GM19397 (cell line): ENCODE data around the gene LIPC.

Experiments
- ATAC-seq: cut with Tn5 transposase; IDR thresholded peaks from one replicate; pipeline ENCODE4 v1.9.1; 2021; ENCODE audit warnings: mild to moderate bottlenecking, moderate library complexity; ENCODE audit not compliant: unreplicated experiment

LIPC gene

DNA sequence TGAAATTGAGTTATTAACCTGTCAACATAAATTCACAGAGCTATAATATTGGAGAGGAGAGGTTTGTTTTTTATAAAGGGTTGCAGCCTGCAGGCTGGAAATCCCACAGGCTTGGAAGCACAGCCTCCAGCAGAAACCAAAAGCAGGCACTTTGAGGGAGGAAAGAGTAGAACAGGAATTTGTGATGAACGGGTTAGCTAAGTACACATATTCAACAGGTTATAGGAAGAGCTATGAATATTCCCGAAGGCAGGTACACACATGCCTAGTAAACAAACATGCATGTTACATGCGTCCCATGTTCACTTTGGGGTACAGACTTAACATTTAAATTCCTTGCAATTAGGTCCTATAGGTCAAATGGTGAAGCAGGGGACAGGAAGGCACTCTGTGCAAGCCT, 25.9 kb upstream of the LIPC start:
- ATAC-seq = no peak

DNA sequence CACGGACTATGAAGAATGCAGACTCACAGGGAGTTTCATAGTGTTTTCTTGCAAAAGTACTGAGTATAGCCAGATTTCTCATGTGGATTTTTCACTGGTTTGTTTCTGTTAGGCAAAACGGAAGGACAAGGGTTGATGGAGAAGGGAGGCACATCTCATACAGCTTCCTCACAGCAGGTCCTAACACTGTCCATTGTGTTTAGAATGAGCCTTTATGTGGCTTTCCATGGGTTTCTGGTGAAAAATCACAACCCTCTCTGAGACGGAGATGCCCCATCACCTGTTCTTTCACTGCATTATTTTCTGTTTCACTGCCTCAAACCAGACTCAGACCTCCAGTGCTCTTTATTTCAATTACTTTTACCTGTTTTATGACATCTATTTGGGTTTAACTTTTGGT, 25.0 kb upstream of the LIPC start:
- no peak for ATAC-seq

DNA sequence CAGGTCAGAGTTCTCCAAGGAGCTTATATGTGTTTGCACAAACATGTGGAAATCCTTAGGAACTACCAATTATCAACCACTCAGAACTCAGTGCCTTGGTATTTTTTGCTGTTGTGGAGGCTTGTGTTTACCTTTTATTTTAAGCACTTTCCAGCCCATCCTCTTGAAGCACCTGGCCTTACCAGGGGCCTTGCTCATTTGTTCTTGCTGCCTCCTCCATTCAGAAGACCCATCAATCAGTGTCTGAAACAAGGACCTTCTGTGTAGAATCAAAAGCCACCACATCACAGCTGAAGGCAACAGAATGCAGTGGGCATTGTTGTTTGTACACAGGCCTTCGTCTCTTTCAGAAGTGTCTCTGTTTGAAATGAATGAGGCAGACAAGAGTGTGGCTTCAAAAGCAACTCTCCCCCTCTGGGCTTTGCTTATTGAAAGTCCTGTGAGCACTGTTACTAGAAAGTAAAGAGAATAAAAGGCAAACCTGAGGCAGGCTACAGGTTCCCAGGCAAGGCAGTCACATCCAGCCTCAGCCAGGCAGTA, 24.5 kb upstream of the LIPC start:
- ATAC-seq = no peak

DNA sequence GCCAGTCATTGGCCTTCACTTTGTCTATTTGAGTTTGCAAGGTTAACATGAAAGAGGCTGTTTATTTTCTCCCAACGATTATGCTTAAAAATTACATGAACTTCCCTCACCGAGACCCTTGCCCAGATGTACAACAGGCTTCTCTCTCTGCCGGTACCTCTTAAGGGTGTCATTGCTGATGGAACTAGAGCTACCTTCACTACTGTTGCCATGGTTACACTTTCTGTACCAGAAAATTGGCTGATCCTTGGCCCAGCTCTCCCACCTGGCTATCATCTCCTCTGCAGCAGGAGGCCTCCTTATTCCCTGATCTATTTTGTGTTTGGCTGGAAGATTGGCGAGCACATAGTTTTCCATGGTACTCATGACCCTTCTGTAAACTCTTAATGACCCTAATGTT, 24.0 kb upstream of the LIPC start:
- no peak for ATAC-seq

DNA sequence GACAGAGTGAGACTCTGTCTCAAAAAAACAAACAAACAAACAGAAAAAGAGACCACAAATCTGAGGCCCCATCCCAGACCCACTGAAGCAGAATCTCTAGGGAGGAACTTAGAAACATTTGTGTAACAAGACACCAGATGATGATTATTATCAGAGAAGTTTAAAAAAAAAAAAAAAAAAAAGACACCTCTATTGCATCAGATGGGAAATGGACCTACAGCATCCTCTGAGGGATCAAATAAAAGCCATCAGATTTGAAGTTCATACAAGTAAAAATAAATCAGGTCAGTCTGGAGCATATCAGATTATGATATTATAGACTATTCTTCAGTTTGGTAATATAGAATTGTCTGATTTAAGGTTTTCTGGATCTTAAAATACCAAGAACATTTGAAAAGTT, 21.9 kb upstream of the LIPC start:
- no peak for ATAC-seq

DNA sequence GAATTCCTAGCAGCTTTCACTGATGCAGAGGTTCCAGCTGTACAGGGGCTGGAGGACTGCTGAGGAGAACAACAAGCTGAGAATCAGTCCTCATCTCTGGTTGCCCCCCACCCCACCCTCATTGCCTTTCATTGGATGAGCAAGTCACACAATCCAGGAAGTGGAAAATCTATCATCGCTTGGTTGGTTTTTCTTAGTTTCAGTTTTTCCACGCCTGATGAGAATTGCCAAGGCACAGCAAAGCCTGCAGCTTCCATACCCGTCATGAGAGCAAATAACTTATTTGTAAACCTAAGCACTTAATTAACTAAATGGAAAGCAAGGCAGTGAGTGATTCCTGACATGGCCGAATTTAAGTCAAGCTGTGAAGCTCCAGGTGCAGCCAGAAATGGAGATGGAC, 21.4 kb upstream of the LIPC start:
- no peak for ATAC-seq

DNA sequence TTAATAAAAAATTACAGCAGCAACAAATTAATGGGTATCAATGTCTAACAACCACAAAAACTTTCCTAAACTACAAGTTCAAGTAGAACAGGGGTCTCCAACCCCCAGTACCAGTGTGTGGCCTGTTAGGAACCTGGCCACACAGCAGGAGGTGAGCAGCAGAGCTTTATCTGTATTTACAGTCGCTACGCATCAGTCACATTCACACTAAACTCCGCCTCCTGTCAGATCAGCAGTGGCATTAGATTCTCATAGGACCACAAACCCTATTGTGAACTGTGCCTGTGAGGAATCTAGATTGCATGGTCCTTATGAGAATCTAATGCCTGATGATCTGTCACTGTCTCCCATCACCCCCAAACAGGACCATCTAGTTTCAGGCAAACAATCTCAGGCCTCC, 18.5 kb upstream of the LIPC start:
- ATAC-seq = no peak

DNA sequence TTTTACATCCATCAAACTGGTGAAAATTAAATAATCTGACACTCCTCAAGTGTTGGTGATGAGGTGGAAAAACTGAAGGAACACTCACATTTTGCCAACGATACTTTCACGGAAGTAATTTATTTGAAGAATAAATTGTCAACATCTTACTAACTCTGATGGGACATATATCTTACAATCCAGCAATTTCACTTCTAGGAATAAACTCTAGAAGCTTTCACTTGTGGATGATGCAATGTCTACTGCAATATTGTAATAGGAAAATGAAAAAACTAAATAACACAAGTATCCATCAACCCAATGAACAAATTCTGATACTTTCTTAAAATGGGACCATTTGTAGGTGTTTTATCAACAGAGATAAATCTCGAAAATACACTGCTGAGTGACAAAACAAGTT, 16.2 kb upstream of the LIPC start:
- no peak for ATAC-seq

DNA sequence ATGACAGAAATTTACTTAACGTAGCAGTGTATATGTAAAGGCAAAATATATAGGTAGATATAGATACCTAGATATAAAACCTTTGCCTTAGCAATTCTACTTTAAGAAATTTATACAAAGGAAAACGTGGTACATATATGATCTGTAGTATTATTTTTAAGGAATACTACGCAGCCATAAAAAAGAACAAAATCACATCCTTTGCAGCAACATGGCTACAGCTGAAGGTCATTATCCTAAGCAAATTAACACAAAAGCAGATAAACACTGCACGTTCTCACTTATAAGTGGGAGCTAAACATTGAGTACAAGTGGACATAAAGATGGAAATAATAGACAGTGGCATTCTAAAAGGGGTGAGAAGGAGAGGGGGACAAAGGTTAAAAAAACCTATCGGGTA, 14.8 kb upstream of the LIPC start:
- no peak for ATAC-seq

DNA sequence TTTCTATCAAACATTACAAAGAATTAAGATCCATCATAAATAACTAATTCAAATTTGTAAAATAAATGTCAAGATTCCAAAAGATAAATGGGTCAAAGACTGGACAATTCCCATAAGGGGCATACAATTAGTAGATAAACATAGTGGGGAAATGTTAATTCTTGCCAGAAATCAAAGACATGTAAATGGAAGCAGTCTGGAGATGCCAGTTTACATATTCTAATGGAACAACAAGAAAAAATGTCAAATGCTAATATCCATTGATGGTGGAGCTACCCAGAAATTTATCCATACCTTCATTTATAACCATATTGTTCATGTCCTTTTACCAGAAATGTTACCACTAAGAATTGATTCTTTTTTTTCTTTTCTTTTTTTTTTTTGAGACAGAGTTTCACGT, 13.7 kb upstream of the LIPC start:
- ATAC-seq = no peak

DNA sequence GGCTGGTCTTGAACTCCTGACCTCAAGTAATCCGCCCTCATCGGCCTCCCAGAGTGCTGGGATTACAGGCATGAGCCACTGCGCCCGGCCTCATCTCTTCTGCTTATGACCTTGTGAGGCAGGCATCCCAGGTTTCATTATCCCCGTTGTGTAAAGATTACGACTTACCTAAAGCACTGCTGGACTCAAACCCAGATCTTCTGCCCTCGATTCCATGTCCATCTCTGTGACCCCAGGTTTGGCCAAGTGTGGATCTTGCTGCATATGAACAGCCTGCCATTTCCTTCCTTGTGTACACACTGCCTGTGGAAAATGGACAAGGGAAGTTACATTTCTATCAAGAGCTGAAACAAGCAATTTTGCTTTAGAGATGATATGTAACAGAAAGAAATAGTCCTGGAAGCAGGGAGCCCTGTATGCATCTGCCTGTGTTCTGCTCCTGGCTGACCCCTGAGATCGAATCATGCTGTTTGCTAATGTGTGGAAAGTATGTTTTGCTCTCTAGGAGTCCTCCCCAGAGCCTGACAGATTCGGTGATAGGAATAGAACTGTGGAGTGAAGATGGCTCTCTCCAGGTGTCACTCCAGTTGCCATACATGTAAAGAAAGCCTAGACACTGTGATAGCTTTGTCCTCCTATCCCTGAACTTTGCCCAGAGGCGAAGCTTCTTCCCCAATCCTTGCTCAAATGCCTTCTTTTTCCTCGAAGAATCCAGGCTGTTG, 11.8 kb upstream of the LIPC start:
- ATAC-seq = no peak

DNA sequence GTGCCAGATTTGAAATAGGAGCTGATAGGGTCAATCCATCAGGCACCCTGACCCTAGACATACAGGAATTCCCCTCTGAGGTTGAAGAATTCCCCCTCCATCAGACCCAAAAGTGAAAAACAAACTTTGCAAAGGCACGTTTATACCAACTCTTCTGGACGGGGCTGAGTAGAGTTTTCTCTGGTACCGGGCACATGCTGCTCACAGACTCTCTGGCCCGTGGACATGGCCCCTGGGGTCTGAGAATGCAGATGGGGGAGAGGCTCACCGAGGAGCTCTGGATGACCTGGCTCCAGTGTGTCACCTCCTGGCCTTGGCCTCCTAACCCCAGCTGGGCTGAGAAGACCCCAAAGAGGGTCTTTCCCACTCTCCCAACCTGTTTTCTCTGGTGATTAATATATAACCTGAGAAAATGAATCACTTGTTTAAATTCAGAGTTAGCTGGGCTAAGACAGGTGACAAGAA, 11.2 kb upstream of the LIPC start:
- no peak for ATAC-seq

DNA sequence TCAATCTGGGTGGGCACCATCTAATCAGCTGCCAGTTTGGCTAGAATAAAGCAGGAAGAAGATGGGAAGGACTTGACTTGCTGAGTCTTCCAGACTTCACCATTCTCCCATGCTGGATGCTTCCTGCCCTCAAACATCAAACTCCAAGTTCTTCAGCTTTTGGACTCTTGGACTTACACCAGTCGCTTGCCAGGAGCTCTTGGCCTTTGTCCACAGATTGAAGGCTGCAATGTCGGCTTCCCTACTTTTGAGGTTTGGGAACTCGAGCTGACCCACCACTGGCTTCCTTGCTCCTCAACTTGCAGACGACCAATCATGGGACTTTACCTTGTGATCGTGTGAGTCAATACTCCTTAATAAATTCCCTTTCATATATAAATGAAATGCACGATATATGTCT, 8.6 kb upstream of the LIPC start:
- no peak for ATAC-seq

DNA sequence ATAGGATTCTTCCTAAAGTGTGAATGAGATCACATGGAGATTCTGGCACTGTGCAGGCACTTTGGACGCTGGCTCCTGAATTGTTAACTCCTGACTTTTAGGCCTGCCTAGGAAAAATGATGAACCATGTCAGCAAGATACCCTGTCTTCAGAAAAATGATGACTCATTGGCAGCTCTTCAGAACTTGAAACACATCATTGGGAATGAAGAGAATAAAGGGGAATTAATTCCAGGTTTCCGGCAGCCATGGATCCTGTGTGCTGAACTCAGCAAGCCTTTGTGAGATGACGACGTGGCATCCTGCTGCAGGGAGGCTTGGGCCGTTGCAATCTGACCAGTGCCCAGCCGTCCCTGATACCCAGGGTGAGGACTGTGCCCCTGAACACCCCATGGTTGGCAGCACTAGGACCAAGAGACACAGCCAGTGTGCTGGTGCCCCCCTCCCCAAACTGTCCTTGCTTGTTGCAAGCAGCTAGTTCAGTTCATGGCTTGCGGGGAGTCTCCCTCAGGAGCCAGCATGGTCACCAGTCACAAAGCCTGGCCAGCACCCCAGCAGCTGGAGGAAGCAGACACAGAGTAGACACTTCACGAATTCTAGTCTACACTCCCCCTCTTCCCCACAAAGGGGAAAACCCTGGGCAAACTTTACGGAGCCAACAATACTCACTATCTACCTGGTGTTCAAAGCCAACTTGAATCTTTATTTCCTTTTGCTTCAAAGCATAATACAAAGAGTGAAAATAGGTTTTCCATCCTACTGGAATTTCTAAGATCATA, 7.8 kb upstream of the LIPC start:
- no peak for ATAC-seq

DNA sequence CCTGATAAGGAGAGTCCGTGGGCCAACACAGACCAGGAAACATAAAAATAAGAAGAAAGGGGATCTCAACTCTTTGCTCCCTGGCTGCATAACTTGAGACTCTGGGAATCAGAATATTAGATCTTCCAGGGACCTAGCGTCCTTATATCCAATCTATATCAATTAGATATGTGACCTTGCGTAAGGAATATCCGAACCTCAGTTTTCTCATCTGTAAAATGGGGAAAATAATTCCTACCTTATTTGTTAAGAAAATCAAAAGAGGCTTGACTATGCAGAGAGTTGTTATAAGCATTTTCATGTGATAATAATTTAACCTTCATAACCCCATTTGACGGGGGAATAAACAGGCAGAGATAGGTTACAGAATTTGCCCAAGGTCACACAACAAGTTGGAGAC, 7.1 kb upstream of the LIPC start:
- no peak for ATAC-seq

DNA sequence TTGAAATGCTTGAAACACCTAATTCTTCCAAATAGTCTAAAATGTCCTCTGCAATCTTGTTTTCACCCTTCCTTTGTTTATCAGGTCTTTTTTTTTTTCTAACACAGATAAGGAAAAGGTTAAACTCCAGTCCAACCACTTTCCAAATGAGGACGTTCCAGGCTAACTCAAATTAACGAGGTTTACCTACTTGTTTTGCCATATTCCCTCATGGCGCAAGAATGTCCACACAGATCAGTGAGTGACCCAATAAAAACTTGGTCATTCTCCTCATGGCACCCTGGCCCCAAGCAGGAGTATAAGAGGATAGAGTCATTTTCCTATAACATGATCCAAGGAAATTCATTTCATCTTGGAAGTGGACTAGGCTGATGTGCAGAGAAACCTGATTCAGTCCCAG, 6.6 kb upstream of the LIPC start:
- ATAC-seq = no peak

DNA sequence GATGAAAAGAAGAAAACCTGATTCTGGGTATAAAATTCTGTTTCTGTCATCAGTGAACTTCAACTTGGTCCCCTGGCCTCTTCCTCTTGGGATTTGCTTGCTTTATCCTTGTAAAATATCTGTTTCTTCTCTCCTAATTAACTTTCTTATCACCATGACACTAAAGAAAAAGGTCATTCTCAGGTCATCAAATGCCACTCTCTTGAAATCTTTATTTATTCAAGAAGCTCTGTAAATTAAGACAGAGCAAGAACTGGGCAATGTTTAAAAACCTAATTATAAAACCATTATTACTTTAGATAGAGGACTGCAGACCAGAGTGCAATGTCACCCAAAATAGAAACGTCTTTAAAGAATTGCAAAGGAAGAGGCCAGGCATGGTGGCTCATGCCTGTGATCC, 6.0 kb upstream of the LIPC start:
- no peak for ATAC-seq

DNA sequence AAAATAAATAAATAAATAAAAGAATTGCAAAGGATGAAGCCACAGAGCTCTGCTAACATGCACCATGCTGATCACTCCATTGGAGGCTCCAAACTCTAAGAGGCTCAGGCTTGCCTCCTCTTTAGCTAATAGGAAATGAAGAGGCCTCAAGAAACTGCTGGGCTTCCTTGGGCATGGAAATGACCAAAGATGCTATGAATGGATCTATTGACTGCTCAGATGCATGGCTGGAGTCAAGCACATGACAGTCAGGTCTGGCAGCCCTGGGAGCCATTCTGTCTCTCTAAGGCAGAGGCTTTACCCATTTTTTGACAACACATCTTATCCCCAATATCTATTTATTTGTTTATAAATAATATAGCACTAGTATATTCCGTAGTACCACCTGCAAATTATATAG, 5.3 kb upstream of the LIPC start:
- ATAC-seq = no peak

DNA sequence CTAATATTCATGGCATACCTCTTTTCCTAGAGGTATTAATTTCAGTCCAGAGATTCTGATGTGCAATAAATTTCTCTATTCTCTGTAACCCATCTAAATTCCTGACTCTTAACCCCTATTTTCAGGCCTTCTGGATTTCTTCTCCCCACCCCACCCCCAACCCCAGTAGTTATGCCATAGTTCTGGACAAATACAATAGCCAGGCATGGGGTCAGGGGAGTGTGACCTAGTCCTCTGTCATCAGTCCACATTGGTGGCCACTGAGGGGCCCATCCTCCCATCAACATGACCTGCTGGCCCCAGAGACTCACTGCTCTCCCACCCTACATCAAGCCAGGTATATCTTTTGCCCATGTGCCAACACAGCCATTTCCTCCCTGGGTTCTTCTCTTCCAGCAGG, 3.8 kb upstream of the LIPC start:
- no peak for ATAC-seq

DNA sequence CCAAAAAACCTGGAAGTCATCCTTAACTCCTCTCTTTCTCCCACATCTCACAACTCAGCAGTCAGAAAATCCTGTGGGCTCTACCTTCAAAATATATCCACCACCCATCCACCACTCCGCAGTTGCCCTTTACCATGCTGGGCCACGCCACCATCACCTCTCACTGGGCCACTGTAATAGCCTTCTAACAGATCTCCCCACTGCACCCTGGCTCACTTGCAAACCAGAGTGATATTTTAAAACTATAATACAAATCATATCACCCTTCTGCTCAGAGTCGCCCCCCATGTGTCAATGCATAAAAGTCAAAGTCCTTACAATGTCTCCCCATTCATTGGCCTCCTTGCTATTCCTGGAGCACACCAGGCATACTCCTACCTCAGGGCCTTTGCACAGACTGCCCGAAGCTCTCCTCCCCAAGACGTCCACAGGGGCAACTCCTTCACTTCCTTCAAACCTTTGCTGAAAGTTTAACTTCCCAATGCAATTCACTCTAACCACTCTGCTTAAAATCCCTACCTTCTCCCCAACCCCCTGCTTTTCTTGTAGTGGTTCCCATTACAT, 1.5 kb upstream of the LIPC start:
- no peak for ATAC-seq

DNA sequence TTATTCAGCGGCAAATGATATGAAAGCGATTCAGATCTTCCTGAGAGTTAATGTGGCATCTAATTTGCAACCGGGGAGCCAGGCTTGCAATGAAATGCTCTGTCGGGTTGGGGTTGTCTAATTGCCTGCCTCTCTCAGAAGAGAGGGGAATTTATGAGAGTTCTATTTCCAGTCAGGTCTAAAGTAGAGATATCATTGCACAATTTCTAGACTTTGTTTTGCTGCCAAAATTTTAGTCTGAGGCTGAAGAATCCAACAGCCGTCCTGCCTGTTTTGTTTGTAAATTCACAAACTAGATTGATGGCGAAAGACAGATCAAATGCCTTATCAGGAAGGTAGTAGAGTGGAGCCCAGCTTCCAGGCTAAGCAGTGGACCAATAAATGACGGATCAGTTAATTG, 610 bp downstream of the LIPC start:
- ATAC-seq = no peak
